ENCODE measurements around the gene CLDN9. TPM values are rescaled to one million over a fixed set of nuclear protein-coding genes. Genes with fewer than 3 reads are reported as not detected.
"Not testable (repeated sequence)": the region's sequence is repeated elsewhere in the genome, so short reads cannot be mapped to it uniquely, and the experiment has no call there.

Gene CLDN9
- total RNA-seq, 1 donor from 2014 or later, result 0.48 TPM

DNA sequence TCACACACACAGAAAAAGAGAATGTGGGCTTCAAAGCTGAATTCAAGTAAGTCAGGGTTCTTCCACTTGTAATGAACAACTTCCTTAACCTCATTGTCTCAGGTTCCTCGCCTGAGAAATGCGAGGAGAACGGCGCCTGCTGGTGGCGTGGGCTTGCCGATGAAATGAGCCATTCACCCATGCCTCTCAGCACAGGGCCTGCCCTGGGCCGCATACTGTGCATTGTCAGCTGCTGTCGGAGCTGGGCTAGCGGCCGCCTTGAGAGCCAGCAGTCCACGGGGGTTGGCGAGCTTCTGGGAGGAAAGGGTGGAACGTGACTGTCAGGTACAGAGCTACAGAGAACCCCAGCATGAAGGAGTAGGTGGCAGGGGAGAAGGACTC, 40.6 kb downstream of the CLDN9 start:
- H3K79me2 ChIP-seq (ENCODE audit: insufficient read depth, low read length); H3K9ac ChIP-seq (ENCODE audit: low read length); H3K27ac Mint-ChIP-seq (ENCODE audit: unreplicated experiment); H3K4me1 Mint-ChIP-seq (ENCODE audit: low read depth, unreplicated experiment); H3K27me3 ChIP-seq (ENCODE audit: insufficient read depth, low read length); H3K36me3 Mint-ChIP-seq (ENCODE audit: low read depth, unreplicated experiment); H4K20me1 ChIP-seq (ENCODE audit: insufficient read depth, low read length); H2AFZ ChIP-seq (ENCODE audit: low read depth, low read length); H3K4me3 Mint-ChIP-seq (ENCODE audit: unreplicated experiment); FAIRE-seq; DNase-seq (ENCODE audit: low read depth); H3K4me2 ChIP-seq (ENCODE audit: low read length); H3K9me3 ChIP-seq (ENCODE audit: insufficient read depth, low read depth, low read length); H3K4me1 ChIP-seq (ENCODE audit: insufficient read depth, low read length); H3K36me3 ChIP-seq (ENCODE audit: insufficient read depth, low read length); H3K9me3 Mint-ChIP-seq (ENCODE audit: unreplicated experiment); H3K4me3 ChIP-seq (ENCODE audit: insufficient read depth, low read depth, low read length); H3K27ac ChIP-seq (ENCODE audit: low read depth, low read length): not testable (repeated sequence)
- H3K27me3 Mint-ChIP-seq (ENCODE audit: low read depth, unreplicated experiment), result peaks cover 21% of the 10 kb centered on the region

DNA sequence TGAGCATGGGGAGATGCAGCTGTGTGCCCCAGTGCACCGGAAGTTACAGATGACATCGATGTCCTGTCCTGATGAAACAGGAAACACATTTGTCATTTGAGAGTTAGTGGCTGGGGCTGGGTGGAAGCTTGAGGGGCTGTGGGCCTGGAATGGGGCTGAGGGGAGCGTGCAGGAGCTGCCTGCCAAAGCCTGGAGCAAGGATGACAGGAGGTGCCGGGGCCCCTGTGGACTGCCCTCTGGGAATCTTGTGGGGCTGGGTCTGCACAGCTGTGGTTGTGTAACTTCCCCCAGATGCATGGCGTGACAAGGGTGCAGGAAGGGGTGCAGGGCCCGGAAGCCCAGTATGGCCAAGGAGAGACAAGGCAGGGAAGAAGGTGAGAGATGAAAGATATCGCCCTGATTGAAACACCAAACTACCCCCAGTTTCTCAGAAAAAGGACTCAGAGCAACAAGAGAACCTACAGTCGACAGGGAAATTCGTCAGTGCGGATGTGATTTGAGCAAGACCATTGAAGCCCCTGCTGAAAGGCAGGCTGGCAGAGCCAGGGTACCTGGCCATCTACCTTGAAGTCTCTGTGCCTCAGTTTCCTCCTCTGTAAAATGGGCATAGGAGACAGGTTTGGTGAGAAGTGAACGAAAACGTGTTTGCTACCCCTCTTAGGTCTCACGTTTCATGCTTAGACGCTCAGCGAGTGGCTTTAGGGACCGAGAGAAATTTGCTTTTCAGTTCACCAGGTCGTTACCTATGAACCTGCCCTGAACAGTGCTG, 42.4 kb downstream of the CLDN9 start:
- Mint-ChIP-seq H3K9me3 (ENCODE audit: unreplicated experiment) (peaks cover 3% of the 10 kb centered on the region), H3K4me1 (ENCODE audit: low read depth, unreplicated experiment) (no peaks in the 10 kb centered on the region), H3K27me3 (ENCODE audit: low read depth, unreplicated experiment) (peaks cover 13% of the 10 kb centered on the region), H3K27ac (ENCODE audit: unreplicated experiment) (no peak overlapping the region), H3K4me3 (ENCODE audit: unreplicated experiment) (no peak overlapping the region), H3K36me3 (ENCODE audit: low read depth, unreplicated experiment) (peaks cover 10% of the 10 kb centered on the region)
- H3K9me3 ChIP-seq (ENCODE audit: insufficient read depth, low read depth, low read length), result no peaks in the 10 kb centered on the region
- FAIRE-seq (no peak), DNase-seq (ENCODE audit: low read depth) (no peak)
- peaks cover 3% of the 10 kb centered on the region for H4K20me1 ChIP-seq (ENCODE audit: insufficient read depth, low read length)
- no peaks in the 10 kb centered on the region for H3K79me2 ChIP-seq (ENCODE audit: insufficient read depth, low read length)
- no peak overlapping the region for H3K9ac ChIP-seq (ENCODE audit: low read length)
- H3K27ac ChIP-seq (ENCODE audit: low read depth, low read length), result no peak overlapping the region
- TF ChIP-seq, protein P1, sequence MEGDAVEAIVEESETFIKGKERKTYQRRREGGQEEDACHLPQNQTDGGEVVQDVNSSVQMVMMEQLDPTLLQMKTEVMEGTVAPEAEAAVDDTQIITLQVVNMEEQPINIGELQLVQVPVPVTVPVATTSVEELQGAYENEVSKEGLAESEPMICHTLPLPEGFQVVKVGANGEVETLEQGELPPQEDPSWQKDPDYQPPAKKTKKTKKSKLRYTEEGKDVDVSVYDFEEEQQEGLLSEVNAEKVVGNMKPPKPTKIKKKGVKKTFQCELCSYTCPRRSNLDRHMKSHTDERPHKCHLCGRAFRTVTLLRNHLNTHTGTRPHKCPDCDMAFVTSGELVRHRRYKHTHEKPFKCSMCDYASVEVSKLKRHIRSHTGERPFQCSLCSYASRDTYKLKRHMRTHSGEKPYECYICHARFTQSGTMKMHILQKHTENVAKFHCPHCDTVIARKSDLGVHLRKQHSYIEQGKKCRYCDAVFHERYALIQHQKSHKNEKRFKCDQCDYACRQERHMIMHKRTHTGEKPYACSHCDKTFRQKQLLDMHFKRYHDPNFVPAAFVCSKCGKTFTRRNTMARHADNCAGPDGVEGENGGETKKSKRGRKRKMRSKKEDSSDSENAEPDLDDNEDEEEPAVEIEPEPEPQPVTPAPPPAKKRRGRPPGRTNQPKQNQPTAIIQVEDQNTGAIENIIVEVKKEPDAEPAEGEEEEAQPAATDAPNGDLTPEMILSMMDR (IDR thresholded peaks at IDR 0.05; ENCODE audit: insufficient read depth, low read depth, low read length), result no peak
- TF ChIP-seq EZH2 (IDR thresholded peaks at IDR 0.05; ENCODE audit: insufficient read depth, low read length), result no peak
- H3K36me3 ChIP-seq (ENCODE audit: insufficient read depth, low read length), result no peaks in the 10 kb centered on the region
- H3K4me1 ChIP-seq (ENCODE audit: insufficient read depth, low read length), result peaks cover 10% of the 10 kb centered on the region
- H3K4me2 ChIP-seq (ENCODE audit: low read length), result no peak overlapping the region
- H3K27me3 ChIP-seq (ENCODE audit: insufficient read depth, low read length), result no peaks in the 10 kb centered on the region
- H3K4me3 ChIP-seq (ENCODE audit: insufficient read depth, low read depth, low read length), result no peak overlapping the region
- no peak overlapping the region for H2AFZ ChIP-seq (ENCODE audit: low read depth, low read length)

DNA sequence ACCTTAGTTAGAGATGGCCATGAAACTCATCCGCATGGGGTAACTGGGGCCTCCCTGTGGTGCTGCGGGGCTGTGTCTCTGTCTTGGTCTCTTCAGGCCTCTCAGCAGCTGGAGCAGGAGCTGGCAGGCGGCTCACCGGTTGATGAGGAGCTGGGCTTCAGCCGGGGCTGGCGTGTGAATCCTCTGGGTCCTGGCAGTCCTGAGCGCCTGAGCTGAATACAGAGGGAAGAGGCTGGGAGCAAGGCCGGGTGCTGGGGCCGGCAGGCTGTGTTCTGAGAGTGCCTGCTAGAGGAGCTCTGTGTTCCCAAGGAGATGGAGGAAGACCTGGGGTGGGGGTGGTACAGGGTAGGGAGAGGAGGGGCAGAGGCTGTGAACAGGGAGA, 43.0 kb downstream of the CLDN9 start:
- not testable (repeated sequence) for H4K20me1 ChIP-seq (ENCODE audit: insufficient read depth, low read length); H3K27ac Mint-ChIP-seq (ENCODE audit: unreplicated experiment); H3K79me2 ChIP-seq (ENCODE audit: insufficient read depth, low read length); H3K9ac ChIP-seq (ENCODE audit: low read length); H2AFZ ChIP-seq (ENCODE audit: low read depth, low read length); H3K4me1 ChIP-seq (ENCODE audit: insufficient read depth, low read length); H3K36me3 ChIP-seq (ENCODE audit: insufficient read depth, low read length); H3K4me2 ChIP-seq (ENCODE audit: low read length); H3K27ac ChIP-seq (ENCODE audit: low read depth, low read length); H3K9me3 ChIP-seq (ENCODE audit: insufficient read depth, low read depth, low read length); DNase-seq (ENCODE audit: low read depth); FAIRE-seq; H3K4me3 Mint-ChIP-seq (ENCODE audit: unreplicated experiment); H3K36me3 Mint-ChIP-seq (ENCODE audit: low read depth, unreplicated experiment); H3K4me3 ChIP-seq (ENCODE audit: insufficient read depth, low read depth, low read length); H3K9me3 Mint-ChIP-seq (ENCODE audit: unreplicated experiment); H3K27me3 ChIP-seq (ENCODE audit: insufficient read depth, low read length); H3K4me1 Mint-ChIP-seq (ENCODE audit: low read depth, unreplicated experiment)
- peaks cover 11% of the 10 kb centered on the region for H3K27me3 Mint-ChIP-seq (ENCODE audit: low read depth, unreplicated experiment)

Data from astrocyte (in vitro differentiated cells and primary cell).